H9 (cell line): ENCODE measurements around the gene GPR107. TPM values are rescaled to one million over a fixed set of nuclear protein-coding genes. Genes with fewer than 3 reads are reported as not detected.

Experiments
- DNase-seq: peaks from one replicate; pipeline ENCODE4 v3.0.0-alpha.2; 2017
- H2AFZ ChIP-seq: one replicate; pipeline ENCODE4 v1.6.1; 2013; ENCODE audit warnings: mild to moderate bottlenecking, low read length, control low read depth, moderate library complexity
- H2AK5ac ChIP-seq: 2 replicates; pipeline ENCODE4 v1.6.1; 2013; ENCODE audit warnings: low read length, control low read depth, mixed read lengths; ENCODE audit not compliant: insufficient read length
- H2BK120ac ChIP-seq: one replicate; pipeline ENCODE4 v1.6.1; 2013; ENCODE audit warnings: low read depth, mild to moderate bottlenecking, low read length, control low read depth, inconsistent platforms; ENCODE audit not compliant: poor library complexity, severe bottlenecking
- H2BK12ac ChIP-seq: 2 replicates; pipeline ENCODE4 v1.6.1; 2013; ENCODE audit warnings: low read length, control low read depth, mixed read lengths, low read depth; ENCODE audit not compliant: insufficient read length
- H2BK15ac ChIP-seq: 2 replicates; pipeline ENCODE4 v1.6.1; 2013; ENCODE audit warnings: low read depth, low read length, control low read depth
- H2BK20ac ChIP-seq: one replicate; pipeline ENCODE4 v1.6.1; 2013; ENCODE audit warnings: low read depth, mild to moderate bottlenecking, low read length, control low read depth, inconsistent platforms; ENCODE audit not compliant: poor library complexity, severe bottlenecking
- H2BK5ac ChIP-seq: 2 replicates; pipeline ENCODE4 v1.6.1; 2013; ENCODE audit warnings: low read length, control low read depth, mixed read lengths; ENCODE audit not compliant: insufficient read length
- H3K14ac ChIP-seq: 2 replicates; pipeline ENCODE4 v1.6.1; 2013; ENCODE audit warnings: low read length, control low read depth; ENCODE audit not compliant: insufficient read depth
- H3K18ac ChIP-seq: 2 replicates; pipeline ENCODE4 v1.6.1; 2013; ENCODE audit warnings: low read depth, mild to moderate bottlenecking, mixed read lengths, low read length, control low read depth; ENCODE audit not compliant: insufficient read length
- H3K23ac ChIP-seq: 2 replicates; pipeline ENCODE4 v1.6.1; 2013; ENCODE audit warnings: low read length, control low read depth, mixed read lengths, low read depth; ENCODE audit not compliant: insufficient read length
- H3K23me2 ChIP-seq: 2 replicates; pipeline ENCODE4 v1.6.1; 2013; ENCODE audit warnings: low read depth, mild to moderate bottlenecking, mixed read lengths, low read length, control low read depth; ENCODE audit not compliant: insufficient read length, poor library complexity, severe bottlenecking
- H3K27ac ChIP-seq: 2 replicates; pipeline ENCODE4 v1.5.1; 2013; ENCODE audit warnings: low read length, control low read depth, mixed read lengths, low read depth; ENCODE audit not compliant: insufficient read length
- H3K27me3 ChIP-seq: 2 replicates; pipeline ENCODE4 v1.6.1; 2013; ENCODE audit warnings: low read length, control low read depth, inconsistent platforms; ENCODE audit not compliant: insufficient read depth
- H3K4ac ChIP-seq: 2 replicates; pipeline ENCODE4 v1.6.1; 2013; ENCODE audit warnings: low read depth, mild to moderate bottlenecking, control low read depth, inconsistent platforms, low read length, moderate library complexity
- H3K4me1 ChIP-seq: 2 replicates; pipeline ENCODE4 v1.6.1; 2013; ENCODE audit warnings: low read length, control low read depth, inconsistent platforms; ENCODE audit not compliant: insufficient read depth
- H3K4me2 ChIP-seq: 2 replicates; pipeline ENCODE4 v1.6.1; 2013; ENCODE audit warnings: low read length, control low read depth, mixed read lengths; ENCODE audit not compliant: insufficient read length, insufficient read depth
- H3K56ac ChIP-seq: 2 replicates; pipeline ENCODE4 v1.6.1; 2013; ENCODE audit warnings: low read depth, mild to moderate bottlenecking, mixed read lengths, low read length, control low read depth; ENCODE audit not compliant: insufficient read length
- H3K79me1 ChIP-seq: 2 replicates; pipeline ENCODE4 v1.6.1; 2013; ENCODE audit warnings: low read depth, mild to moderate bottlenecking, moderate library complexity, low read length, control low read depth, inconsistent platforms; ENCODE audit not compliant: insufficient read depth, poor library complexity, severe bottlenecking
- H3K79me2 ChIP-seq: 2 replicates; pipeline ENCODE4 v1.6.1; 2013; ENCODE audit warnings: low read length, control low read depth, inconsistent platforms; ENCODE audit not compliant: insufficient read depth
- H3K9ac ChIP-seq: 2 replicates; pipeline ENCODE4 v1.6.1; 2013; ENCODE audit warnings: low read length, control low read depth, mixed read lengths; ENCODE audit not compliant: insufficient read length; ENCODE audit errors: extremely low read depth
- H3K9me3 ChIP-seq: one replicate; pipeline ENCODE4 v1.6.1; 2013; ENCODE audit warnings: low read depth, low read length, inconsistent platforms; ENCODE audit not compliant: control insufficient read depth
- H3T11ph ChIP-seq: one replicate; pipeline ENCODE4 v1.6.1; 2013; ENCODE audit warnings: mild to moderate bottlenecking, low read length, control low read depth, inconsistent platforms
- H4K20me1 ChIP-seq: one replicate; pipeline ENCODE4 v1.6.1; 2013; ENCODE audit not compliant: control insufficient read depth, insufficient read length, insufficient read depth
- H4K5ac ChIP-seq: 2 replicates; pipeline ENCODE4 v1.6.1; 2013; ENCODE audit warnings: low read depth, mild to moderate bottlenecking, mixed read lengths, low read length, control low read depth; ENCODE audit not compliant: insufficient read length
- H4K8ac ChIP-seq: replicated peaks from 2 replicates; pipeline ENCODE4 v1.6.1; 2013; ENCODE audit warnings: low read length, control low read depth, mixed read lengths, low read depth; ENCODE audit not compliant: insufficient read length
- H4K91ac ChIP-seq: 2 replicates; pipeline ENCODE4 v1.6.1; 2013; ENCODE audit warnings: low read depth, mild to moderate bottlenecking, moderate library complexity, mixed read lengths, low read length, control low read depth; ENCODE audit not compliant: insufficient read length
- H3K27ac Mint-ChIP-seq, 3 experiments: 2 replicates in 2 of 3; 3 replicates in 1 of 3; pipeline ENCODE4 v1.8.0; 2020 to 2021; ENCODE audit warnings: mixed read lengths in 3 of 3, mild to moderate bottlenecking in 1 of 3, moderate library complexity in 1 of 3
- H3K27me3 Mint-ChIP-seq: 2 replicates; pipeline ENCODE4 v1.8.0; 2021; ENCODE audit warnings: low read depth, mild to moderate bottlenecking, moderate library complexity, mixed read lengths
- H3K36me3 Mint-ChIP-seq, 3 experiments: 2 replicates in 2 of 3; 3 replicates in 1 of 3; pipeline ENCODE4 v1.8.0; 2020 to 2021; ENCODE audit warnings: low read depth in 3 of 3, mixed read lengths in 3 of 3; ENCODE audit not compliant: insufficient read depth in 1 of 3
- H3K4me1 Mint-ChIP-seq, 2 experiments: 2 replicates each; pipeline ENCODE4 v1.8.0; 2020; ENCODE audit warnings: mixed read lengths in 2 of 2
- H3K4me3 Mint-ChIP-seq, 2 experiments: 2 replicates in 1 of 2; 3 replicates in 1 of 2; pipeline ENCODE4 v1.8.0; 2020 to 2021; ENCODE audit warnings: mild to moderate bottlenecking in 2 of 2, mixed read lengths in 2 of 2, moderate library complexity in 1 of 2
- H3K9me3 Mint-ChIP-seq, 2 experiments: 2 replicates in 1 of 2; 3 replicates in 1 of 2; pipeline ENCODE4 v1.8.0; 2020; ENCODE audit warnings: mild to moderate bottlenecking in 2 of 2, mixed read lengths in 2 of 2, moderate library complexity in 1 of 2
- WGBS: extraction: QIAGEN DNeasy Blood & Tissue Kit; methylation state at CpG from one replicate; pipeline ENCODE4 v1.1.7; 2013; ENCODE audit warnings: missing lambda C conversion rate, low lambda C conversion rate, mixed read lengths; ENCODE audit not compliant: insufficient read length; ENCODE audit errors: extremely low coverage; 5-methylcytosine and 5-hydroxymethylcytosine counted together
- total RNA-seq: library from RNA; stranded (reverse); gene quantifications from 2 replicates; pipeline ENCODE4 v1.2.1, GENCODE V29; 2021
- TF ChIP-seq, protein P1 (sequence below): fragments of 200-600 bp; sonication (generic); conservative IDR thresholded peaks from 3 replicates; pipeline ENCODE4 v1.8.0; 2021; ENCODE audit warnings: antibody characterized with exemption, mild to moderate bottlenecking

The GPR107 gene
- total RNA-seq, 1 experiment from 2014 or later, result 38.0 TPM

DNA sequence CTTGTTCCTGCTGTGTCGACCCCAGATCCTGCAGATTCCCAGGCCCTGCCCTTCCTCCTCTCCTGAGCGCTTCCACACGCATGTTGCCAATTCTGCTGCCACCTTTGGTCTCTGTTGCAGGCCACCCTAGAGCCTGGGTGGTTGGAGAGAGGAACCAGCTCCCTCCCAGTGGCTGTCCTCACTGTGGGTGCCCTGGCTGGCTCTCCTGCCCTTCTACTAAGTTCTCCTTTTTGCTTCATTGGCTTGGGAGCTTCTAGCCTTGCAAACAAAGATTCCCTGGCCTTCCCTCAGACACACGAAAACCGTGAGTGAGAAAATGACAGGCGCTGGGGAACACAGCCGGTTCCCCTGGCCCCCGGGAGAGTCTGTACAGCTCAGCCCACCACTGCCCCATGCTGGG, 104.3 kb downstream of the GPR107 start:
- no peaks in the 10 kb centered on the region for H4K20me1 ChIP-seq
- H3K4me2 ChIP-seq, result no peak overlapping the region
- no peak overlapping the region for H2BK120ac ChIP-seq
- H2BK5ac ChIP-seq, result no peak overlapping the region
- no CpG with 5 or more reads among the region's 8 CpGs for WGBS
- no peak overlapping the region for H2BK12ac ChIP-seq
- H3K36me3 Mint-ChIP-seq, result no peaks in the 10 kb centered on the region; a peak in 1 of 7 replicates
- H3K27me3 Mint-ChIP-seq, result no peaks in the 10 kb centered on the region; the same call in 1 of the 2 replicates
- H3K4me1 Mint-ChIP-seq, result peaks cover 15 to 20% of the 10 kb centered on the region in 2 experiments
- TF ChIP-seq, protein P1, sequence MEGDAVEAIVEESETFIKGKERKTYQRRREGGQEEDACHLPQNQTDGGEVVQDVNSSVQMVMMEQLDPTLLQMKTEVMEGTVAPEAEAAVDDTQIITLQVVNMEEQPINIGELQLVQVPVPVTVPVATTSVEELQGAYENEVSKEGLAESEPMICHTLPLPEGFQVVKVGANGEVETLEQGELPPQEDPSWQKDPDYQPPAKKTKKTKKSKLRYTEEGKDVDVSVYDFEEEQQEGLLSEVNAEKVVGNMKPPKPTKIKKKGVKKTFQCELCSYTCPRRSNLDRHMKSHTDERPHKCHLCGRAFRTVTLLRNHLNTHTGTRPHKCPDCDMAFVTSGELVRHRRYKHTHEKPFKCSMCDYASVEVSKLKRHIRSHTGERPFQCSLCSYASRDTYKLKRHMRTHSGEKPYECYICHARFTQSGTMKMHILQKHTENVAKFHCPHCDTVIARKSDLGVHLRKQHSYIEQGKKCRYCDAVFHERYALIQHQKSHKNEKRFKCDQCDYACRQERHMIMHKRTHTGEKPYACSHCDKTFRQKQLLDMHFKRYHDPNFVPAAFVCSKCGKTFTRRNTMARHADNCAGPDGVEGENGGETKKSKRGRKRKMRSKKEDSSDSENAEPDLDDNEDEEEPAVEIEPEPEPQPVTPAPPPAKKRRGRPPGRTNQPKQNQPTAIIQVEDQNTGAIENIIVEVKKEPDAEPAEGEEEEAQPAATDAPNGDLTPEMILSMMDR, result no peak
- H3K9ac ChIP-seq, result no peak overlapping the region
- no peak overlapping the region for H2AFZ ChIP-seq
- H3K27ac Mint-ChIP-seq, result peak overlapping the region in 2 of 3 experiments; percentile 57 to 83; a peak in 2 of 7 replicates
- H3K23me2 ChIP-seq, result no peaks in the 10 kb centered on the region
- DNase-seq, result no peak
- no peak overlapping the region for H3K23ac ChIP-seq
- no peak overlapping the region for H4K8ac ChIP-seq
- no peak overlapping the region for H4K5ac ChIP-seq
- no peak overlapping the region for H3K56ac ChIP-seq
- H3K79me2 ChIP-seq, result no peaks in the 10 kb centered on the region
- H3K14ac ChIP-seq, result no peak overlapping the region; the same call in 1 of the 2 replicates
- no peak overlapping the region for H2AK5ac ChIP-seq
- H3K4me3 Mint-ChIP-seq, result no peak overlapping the region
- no peaks in the 10 kb centered on the region for H3K79me1 ChIP-seq
- H3K4ac ChIP-seq, result no peak overlapping the region
- no peak overlapping the region for H3K27ac ChIP-seq
- no peak overlapping the region for H3T11ph ChIP-seq
- H4K91ac ChIP-seq, result no peak overlapping the region
- no peak overlapping the region for H2BK15ac ChIP-seq
- H3K4me1 ChIP-seq, result peaks cover 2% of the 10 kb centered on the region; the same call in 1 of the 2 replicates
- no peaks in the 10 kb centered on the region for H3K27me3 ChIP-seq
- H3K9me3 ChIP-seq, result no peaks in the 10 kb centered on the region
- H2BK20ac ChIP-seq, result no peak overlapping the region
- no peak overlapping the region for H3K18ac ChIP-seq
- H3K9me3 Mint-ChIP-seq, result no peaks in the 10 kb centered on the region
